ENCODE data around the gene COMMD2. TPM values are rescaled to one million over a fixed set of nuclear protein-coding genes. Genes with fewer than 3 reads are reported as not detected.

The COMMD2 gene
- total and polyA plus RNA-seq, 2 of the 4 experiments (the other 2 are of a cell fraction): 23.6 to 46.1 TPM

DNA sequence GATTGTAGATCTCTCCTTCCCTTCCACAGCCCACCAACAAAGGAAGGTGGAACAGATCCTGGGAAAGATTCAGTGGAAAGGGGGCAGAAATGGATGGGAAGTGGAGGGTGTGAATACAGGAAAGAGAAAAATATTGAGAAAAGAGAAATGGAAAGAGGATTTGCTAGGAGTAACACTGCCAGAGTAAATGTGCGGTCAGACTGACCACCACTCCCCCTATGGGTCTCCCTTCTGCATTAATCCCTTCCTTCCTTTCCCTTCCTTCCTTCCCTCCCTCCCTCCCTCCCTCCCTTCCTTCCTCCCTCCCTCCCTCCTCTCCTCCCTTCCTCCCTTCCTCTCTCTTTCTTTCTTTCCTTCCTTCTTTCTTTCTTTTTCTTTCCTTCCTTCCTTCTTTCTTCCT lies 12.0 kb upstream of the COMMD2 start:
- no peak overlapping the region for H2BK120ac ChIP-seq (ENCODE audit: low read depth, low read length)
- ChIA-PET CTCF (interaction anchor here (0.6 to 5.5 kb wide), 2 partner anchors 44 to 643 kb away, joined by 3 to 58 read pairs; no protein-coding TSS in a partner anchor), POLR2A (ENCODE audit: unreplicated experiment) (no interaction called here)
- no CpG with 5 or more reads among the region's 1 CpG for whole genome bisulfite sequencing, 2 experiments (ENCODE audit: extremely low coverage in 2 of 2, insufficient read length in 1 of 2)
- no peak for TF ChIP-seq RCOR1 (IDR thresholded peaks at IDR 0.05; ENCODE audit: insufficient replicate concordance, low read length)
- TF ChIP-seq RFX5 (IDR thresholded peaks at IDR 0.05; ENCODE audit: low read depth, low read length): no peak
- no peak for TF ChIP-seq MAZ (IDR thresholded peaks at IDR 0.05; ENCODE audit: borderline replicate concordance, low read depth, low read length)
- TF ChIP-seq NFE2L2 (IDR thresholded peaks at IDR 0.05; ENCODE audit: low read depth, low read length): no peak
- TF ChIP-seq CHD1 (IDR thresholded peaks at IDR 0.05; ENCODE audit: low read depth, low read length): no peak
- TF ChIP-seq SMC3 (IDR thresholded peaks at IDR 0.05; ENCODE audit: low read depth, low read length): no peak
- no peak for TF ChIP-seq ELK1 (IDR thresholded peaks at IDR 0.05; ENCODE audit: borderline replicate concordance, low read depth, low read length)
- no peak for TF ChIP-seq POLR2A (IDR thresholded peaks at IDR 0.05; ENCODE audit: low read depth, low read length)
- no peak for TF ChIP-seq RAD21 (IDR thresholded peaks at IDR 0.05; ENCODE audit: low read length)
- TF ChIP-seq, protein P1, sequence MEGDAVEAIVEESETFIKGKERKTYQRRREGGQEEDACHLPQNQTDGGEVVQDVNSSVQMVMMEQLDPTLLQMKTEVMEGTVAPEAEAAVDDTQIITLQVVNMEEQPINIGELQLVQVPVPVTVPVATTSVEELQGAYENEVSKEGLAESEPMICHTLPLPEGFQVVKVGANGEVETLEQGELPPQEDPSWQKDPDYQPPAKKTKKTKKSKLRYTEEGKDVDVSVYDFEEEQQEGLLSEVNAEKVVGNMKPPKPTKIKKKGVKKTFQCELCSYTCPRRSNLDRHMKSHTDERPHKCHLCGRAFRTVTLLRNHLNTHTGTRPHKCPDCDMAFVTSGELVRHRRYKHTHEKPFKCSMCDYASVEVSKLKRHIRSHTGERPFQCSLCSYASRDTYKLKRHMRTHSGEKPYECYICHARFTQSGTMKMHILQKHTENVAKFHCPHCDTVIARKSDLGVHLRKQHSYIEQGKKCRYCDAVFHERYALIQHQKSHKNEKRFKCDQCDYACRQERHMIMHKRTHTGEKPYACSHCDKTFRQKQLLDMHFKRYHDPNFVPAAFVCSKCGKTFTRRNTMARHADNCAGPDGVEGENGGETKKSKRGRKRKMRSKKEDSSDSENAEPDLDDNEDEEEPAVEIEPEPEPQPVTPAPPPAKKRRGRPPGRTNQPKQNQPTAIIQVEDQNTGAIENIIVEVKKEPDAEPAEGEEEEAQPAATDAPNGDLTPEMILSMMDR (conservative IDR thresholded peaks at IDR 0.05; ENCODE audit: low read depth, low read length): no peak
- DNase-seq (no peak), ATAC-seq (ENCODE audit: low read depth) (no peak)
- no peak overlapping the region for H2AFZ ChIP-seq (replicated peaks; ENCODE audit: low read length, poor library complexity)
- peaks cover 2% of the 10 kb centered on the region; the same call in 1 of the 2 replicates for H3K9me1 ChIP-seq (ENCODE audit: insufficient read depth, low read length)
- H3K9me3 ChIP-seq (ENCODE audit: control insufficient read depth, insufficient read depth, low read length): no peaks in the 10 kb centered on the region; the same call in 1 of the 2 replicates
- no peak overlapping the region for H4K8ac ChIP-seq (ENCODE audit: low read depth in 2 of 2, low read length in 2 of 2)
- H4K91ac ChIP-seq (ENCODE audit: insufficient read depth, low read depth, low read length): no peak overlapping the region
- H3K27ac ChIP-seq (ENCODE audit: insufficient read depth, low read length): no peak overlapping the region
- no peak overlapping the region for H2AK9ac ChIP-seq (replicated peaks; ENCODE audit: low read depth, low read length, poor library complexity)
- H2BK15ac ChIP-seq (ENCODE audit: low read depth, low read length): no peak overlapping the region
- H4K20me1 ChIP-seq (ENCODE audit: insufficient read depth, low read length): no peaks in the 10 kb centered on the region
- H4K5ac ChIP-seq (ENCODE audit: low read depth, low read length): no peak overlapping the region
- no peak overlapping the region for H3K18ac ChIP-seq (ENCODE audit: low read depth, low read length)
- H3K4me1 ChIP-seq (ENCODE audit: control insufficient read depth, insufficient read depth, low read length): no peaks in the 10 kb centered on the region
- intact Hi-C loops (cut with micrococcal nuclease): no loop called here
- no peak overlapping the region for H2AK5ac ChIP-seq (ENCODE audit: low read depth, low read length)
- no TSS peak for BruUV-seq (replicated peaks)
- no peak overlapping the region for H3K4me3 ChIP-seq (ENCODE audit: insufficient read depth, low read depth, low read length)
- in situ Hi-C loops (cut with MboI; ENCODE audit: low sequenced_read_pairs): no loop called here
- no peak overlapping the region for H3K4me2 ChIP-seq (ENCODE audit: low read depth, low read length)
- H3K23ac ChIP-seq (ENCODE audit: low read depth, low read length): no peak overlapping the region
- H3K9ac ChIP-seq (ENCODE audit: low read depth, low read length): no peak overlapping the region
- no peak overlapping the region for H3K4ac ChIP-seq (ENCODE audit: low read depth, low read length)
- no peak overlapping the region for H3K56ac ChIP-seq (ENCODE audit: extremely low read depth, insufficient read depth, low read length)
- dilution Hi-C loops (cut with HindIII; ENCODE audit: low sequenced_read_pairs, unreplicated experiment): no loop called here
- H3K14ac ChIP-seq (replicated peaks; ENCODE audit: low read depth, low read length): no peak overlapping the region
- H2BK5ac ChIP-seq (ENCODE audit: low read depth, low read length, poor library complexity, severe bottlenecking): no peak overlapping the region
- no peaks in the 10 kb centered on the region for H3K79me1 ChIP-seq (ENCODE audit: low read depth in 1 of 2, low read length in 2 of 2)
- H3K36me3 ChIP-seq (ENCODE audit: control insufficient read depth, insufficient read depth, low read length): no peaks in the 10 kb centered on the region
- peaks cover 45% of the 10 kb centered on the region for H3K27me3 ChIP-seq (ENCODE audit: control insufficient read depth, insufficient read depth, low read length)
- no peak overlapping the region for H2BK20ac ChIP-seq (ENCODE audit: low read depth, low read length)

Data from IMR-90 (cell line).